ENCODE results near the gene MRPS27. TPM values are rescaled to one million over a fixed set of nuclear protein-coding genes. Genes with fewer than 3 reads are reported as not detected.
A peak's percentile ranks its signal among the peaks of the same experiment; 100 is the strongest.

MRPS27 gene
- polyA plus RNA-seq, 2 of the 4 experiments (the other 2 are of a cell fraction) = 81.0 to 141 TPM

DNA sequence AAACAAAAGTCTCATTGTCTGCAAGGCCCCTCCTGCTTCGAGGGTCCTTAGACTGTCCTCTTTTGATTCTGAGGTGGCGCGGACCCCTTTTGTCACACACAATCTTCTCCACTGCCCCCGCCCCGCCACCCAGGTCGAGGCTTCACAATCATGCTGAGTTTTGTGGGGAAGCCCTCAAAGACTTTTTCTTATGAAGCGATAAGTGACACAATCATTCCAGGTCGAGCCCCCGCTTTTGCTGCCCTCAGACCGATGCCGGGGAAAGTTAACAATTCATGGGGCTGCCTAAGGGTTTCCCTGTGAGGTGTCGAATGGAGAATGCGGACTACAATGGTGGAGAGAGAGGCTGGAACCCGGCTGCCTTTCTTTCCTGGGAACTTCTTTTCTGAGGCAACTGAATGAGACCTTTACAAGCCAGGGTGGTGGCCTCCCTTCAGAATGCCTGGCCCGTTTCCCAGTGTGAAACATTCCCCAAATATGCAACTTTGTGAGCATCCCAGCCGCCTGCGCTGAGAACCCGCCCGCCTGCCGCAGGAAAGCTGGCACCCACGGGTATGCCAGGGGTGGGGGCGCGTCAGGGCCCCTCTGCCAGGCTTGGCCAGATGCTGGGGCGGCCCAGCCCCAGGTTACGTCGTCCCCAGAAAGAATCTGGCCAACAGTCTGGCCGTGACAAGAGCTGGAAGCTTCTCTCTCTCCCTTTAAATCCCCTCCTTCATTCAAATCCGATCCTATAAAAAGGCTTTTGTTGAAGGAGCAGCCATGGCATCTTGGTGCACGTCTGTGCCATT, 140.8 kb downstream of the MRPS27 start:
- H3K9me3 ChIP-seq = no peaks in the 10 kb centered on the region
- POLR2A ChIA-PET = no interaction called here
- H3K4me1 ChIP-seq = peaks cover 48% of the 10 kb centered on the region
- TF ChIP-seq RAD21 (conservative IDR thresholded peaks at IDR 0.05 in 1 of 2, IDR thresholded peaks at IDR 0.05 in 1 of 2) = 0 out of 5 replicates have a peak, but pooled peaks of 1 of the 2 experiments have one; percentile 20
- TF ChIP-seq BHLHE40 (IDR thresholded peaks at IDR 0.05; ENCODE audit: low read depth, low read length) = no peak
- peak; percentile 20; the same call in 1 of the 2 replicates for TF ChIP-seq GATA3 (IDR thresholded peaks at IDR 0.05; ENCODE audit: borderline replicate concordance)
- TF ChIP-seq HOXA7 (CRISPR knock-in tag; IDR thresholded peaks at IDR 0.05) = no peak
- no peak for TF ChIP-seq NPAS2 (CRISPR knock-in tag; IDR thresholded peaks at IDR 0.05; ENCODE audit: borderline replicate concordance)
- no peak for TF ChIP-seq EHMT2 (IDR thresholded peaks at IDR 0.05; ENCODE audit: low read depth)
- TF ChIP-seq, protein P1, sequence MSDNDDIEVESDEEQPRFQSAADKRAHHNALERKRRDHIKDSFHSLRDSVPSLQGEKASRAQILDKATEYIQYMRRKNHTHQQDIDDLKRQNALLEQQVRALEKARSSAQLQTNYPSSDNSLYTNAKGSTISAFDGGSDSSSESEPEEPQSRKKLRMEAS (IDR thresholded peaks at IDR 0.05) = peak; percentile 33; the same call in 1 of the 2 replicates
- 51% methylated on average over 25 of the region's 29 CpGs for WGBS (ENCODE audit: missing lambda C conversion rate)
- CTCF ChIA-PET = interaction anchor here (0.5 to 1.6 kb wide), 4 partner anchors 35 to 395 kb away, joined by 3 to 4 read pairs (median 4); no protein-coding TSS in a partner anchor
- no peak overlapping the region; the same call in 2 of the 3 replicates for H3K4me3 ChIP-seq
- no peak for FAIRE-seq
- H3K4me2 ChIP-seq = peak overlapping the region; percentile 86
- peak; percentile 78 to 87 for ATAC-seq
- peak; percentile 17 to 52 for DNase-seq (ENCODE audit: low read depth in 1 of 2, low spot score in 1 of 2)
- H3K27ac ChIP-seq = peak overlapping the region; percentile 75 to 81

DNA sequence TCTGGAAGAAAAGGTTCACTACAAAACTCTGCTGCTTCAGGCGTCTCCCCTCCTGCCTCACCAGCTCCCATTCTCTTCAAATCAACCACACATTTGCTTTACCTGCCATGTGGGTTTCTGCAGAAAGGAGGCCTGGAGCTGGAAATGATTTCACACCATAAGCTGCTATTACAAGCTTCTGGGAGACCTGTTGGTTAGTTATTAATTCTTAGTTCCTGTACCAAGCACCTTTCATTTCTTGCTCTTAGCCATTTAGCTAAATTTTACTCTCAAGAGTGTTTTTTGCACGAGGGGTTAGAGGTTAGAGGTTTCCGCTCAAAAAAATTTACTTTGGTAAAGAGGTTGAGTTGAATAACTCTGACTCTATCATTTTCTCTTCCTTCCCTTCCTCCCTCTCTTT, 142.5 kb downstream of the MRPS27 start:
- H3K4me3 ChIP-seq = no peak overlapping the region
- peak overlapping the region in 1 of 2 experiments; percentile 81; a peak in 2 of 6 replicates for H3K27ac ChIP-seq
- ChIA-PET CTCF (interaction anchor here (1.2 kb wide), 1 partner anchor 36 kb away, joined by 3 read pairs; no protein-coding TSS in a partner anchor), POLR2A (no interaction called here)
- FAIRE-seq (no peak), ATAC-seq (no peak), DNase-seq (ENCODE audit: low read depth in 1 of 2, low spot score in 1 of 2) (no peak)
- H3K4me1 ChIP-seq = peaks cover 48% of the 10 kb centered on the region
- 92% methylated on average over 3 of the region's 3 CpGs for WGBS (ENCODE audit: missing lambda C conversion rate)
- no peak overlapping the region for H3K4me2 ChIP-seq
- H3K9me3 ChIP-seq = no peaks in the 10 kb centered on the region
- TF ChIP-seq, protein P2, sequence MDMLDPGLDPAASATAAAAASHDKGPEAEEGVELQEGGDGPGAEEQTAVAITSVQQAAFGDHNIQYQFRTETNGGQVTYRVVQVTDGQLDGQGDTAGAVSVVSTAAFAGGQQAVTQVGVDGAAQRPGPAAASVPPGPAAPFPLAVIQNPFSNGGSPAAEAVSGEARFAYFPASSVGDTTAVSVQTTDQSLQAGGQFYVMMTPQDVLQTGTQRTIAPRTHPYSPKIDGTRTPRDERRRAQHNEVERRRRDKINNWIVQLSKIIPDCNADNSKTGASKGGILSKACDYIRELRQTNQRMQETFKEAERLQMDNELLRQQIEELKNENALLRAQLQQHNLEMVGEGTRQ (IDR thresholded peaks at IDR 0.05) = no peak
- no peak for TF ChIP-seq FOXS1 (CRISPR knock-in tag; IDR thresholded peaks at IDR 0.05)
- no peak for TF ChIP-seq FOSB (CRISPR knock-in tag; IDR thresholded peaks at IDR 0.05)
- TF ChIP-seq MAZ (IDR thresholded peaks at IDR 0.05; ENCODE audit: borderline replicate concordance, low read depth, low read length) = no peak
- no peak; the same call in 1 of the 2 replicates for TF ChIP-seq POLR2AphosphoS2 (conservative IDR thresholded peaks at IDR 0.05; ENCODE audit: low read length)
- TF ChIP-seq EHMT2 (IDR thresholded peaks at IDR 0.05; ENCODE audit: low read depth) = no peak

DNA sequence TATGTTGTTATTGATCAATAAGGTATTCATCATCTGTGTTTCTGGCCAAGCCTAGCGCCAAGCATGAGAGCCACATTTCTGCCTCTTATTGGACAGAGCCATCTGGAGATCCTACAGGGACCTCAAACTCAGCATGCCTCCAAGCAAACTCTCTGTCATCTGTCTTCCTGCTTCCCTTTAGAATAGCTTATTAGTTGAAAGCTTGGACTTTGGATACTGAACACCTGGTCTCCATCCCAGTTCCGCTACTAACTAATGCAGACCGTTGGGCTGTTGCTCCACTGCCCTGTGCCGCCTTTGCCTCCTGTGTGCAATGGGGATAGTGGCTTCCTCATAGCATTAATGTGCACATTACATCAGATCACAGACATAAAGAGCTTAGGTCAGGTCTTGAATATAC, 147.3 kb downstream of the MRPS27 start:
- H3K9me3 ChIP-seq = no peaks in the 10 kb centered on the region
- H3K27ac ChIP-seq = no peak overlapping the region
- DNase-seq (ENCODE audit: low read depth in 1 of 2, low spot score in 1 of 2) (no peak), FAIRE-seq (no peak), ATAC-seq (no peak)
- TF ChIP-seq, protein P3, sequence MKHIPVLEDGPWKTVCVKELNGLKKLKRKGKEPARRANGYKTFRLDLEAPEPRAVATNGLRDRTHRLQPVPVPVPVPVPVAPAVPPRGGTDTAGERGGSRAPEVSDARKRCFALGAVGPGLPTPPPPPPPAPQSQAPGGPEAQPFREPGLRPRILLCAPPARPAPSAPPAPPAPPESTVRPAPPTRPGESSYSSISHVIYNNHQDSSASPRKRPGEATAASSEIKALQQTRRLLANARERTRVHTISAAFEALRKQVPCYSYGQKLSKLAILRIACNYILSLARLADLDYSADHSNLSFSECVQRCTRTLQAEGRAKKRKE (CRISPR knock-in tag; IDR thresholded peaks at IDR 0.05; ENCODE audit: low read depth) = no peak
- no peak for TF ChIP-seq TP53 (CRISPR knock-in tag; IDR thresholded peaks at IDR 0.05)
- TF ChIP-seq CBX8 (IDR thresholded peaks at IDR 0.05) = no peak
- no peak for TF ChIP-seq RARB (CRISPR knock-in tag; IDR thresholded peaks at IDR 0.05)
- TF ChIP-seq HOXB5 (CRISPR knock-in tag; IDR thresholded peaks at IDR 0.05) = no peak
- TF ChIP-seq HEYL (CRISPR knock-in tag; IDR thresholded peaks at IDR 0.05) = no peak
- TF ChIP-seq, protein P4, sequence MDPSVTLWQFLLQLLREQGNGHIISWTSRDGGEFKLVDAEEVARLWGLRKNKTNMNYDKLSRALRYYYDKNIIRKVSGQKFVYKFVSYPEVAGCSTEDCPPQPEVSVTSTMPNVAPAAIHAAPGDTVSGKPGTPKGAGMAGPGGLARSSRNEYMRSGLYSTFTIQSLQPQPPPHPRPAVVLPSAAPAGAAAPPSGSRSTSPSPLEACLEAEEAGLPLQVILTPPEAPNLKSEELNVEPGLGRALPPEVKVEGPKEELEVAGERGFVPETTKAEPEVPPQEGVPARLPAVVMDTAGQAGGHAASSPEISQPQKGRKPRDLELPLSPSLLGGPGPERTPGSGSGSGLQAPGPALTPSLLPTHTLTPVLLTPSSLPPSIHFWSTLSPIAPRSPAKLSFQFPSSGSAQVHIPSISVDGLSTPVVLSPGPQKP (IDR thresholded peaks at IDR 0.05; ENCODE audit: low read depth, low read length) = no peak
- no peak for TF ChIP-seq EHMT2 (IDR thresholded peaks at IDR 0.05; ENCODE audit: low read depth)
- TF ChIP-seq, protein P5, sequence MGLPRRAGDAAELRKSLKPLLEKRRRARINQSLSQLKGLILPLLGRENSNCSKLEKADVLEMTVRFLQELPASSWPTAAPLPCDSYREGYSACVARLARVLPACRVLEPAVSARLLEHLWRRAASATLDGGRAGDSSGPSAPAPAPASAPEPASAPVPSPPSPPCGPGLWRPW (IDR thresholded peaks at IDR 0.05) = no peak
- TF ChIP-seq KDM5A (IDR thresholded peaks at IDR 0.05) = no peak
- TF ChIP-seq HDAC2 (IDR thresholded peaks at IDR 0.05) = no peak
- TF ChIP-seq ZFP36 (IDR thresholded peaks at IDR 0.05; ENCODE audit: borderline replicate concordance, partially characterized antibody) = no peak
- no peak for TF ChIP-seq CHD4 (IDR thresholded peaks at IDR 0.05; ENCODE audit: borderline replicate concordance)
- TF ChIP-seq RCOR1 (IDR thresholded peaks at IDR 0.05; ENCODE audit: low read depth, low read length) = no peak
- no peak for TF ChIP-seq ZSCAN20 (CRISPR knock-in tag; IDR thresholded peaks at IDR 0.05)
- no peak overlapping the region for H3K4me3 ChIP-seq
- ChIA-PET CTCF (interaction anchor here (0.6 kb wide), 1 partner anchor 9 kb away, joined by 3 read pairs; no protein-coding TSS in a partner anchor), POLR2A (no interaction called here)
- H3K4me2 ChIP-seq = no peak overlapping the region
- H3K4me1 ChIP-seq = peaks cover 15% of the 10 kb centered on the region
- WGBS (ENCODE audit: missing lambda C conversion rate) = 91% methylated on average over 4 of the region's 4 CpGs
